HEK293 (cell line): ENCODE data around the gene SPAG8.

Experiments
- CTCF ChIA-PET: fragments of 350-600 bp; formaldehyde crosslinking; extraction: SDS; loops from one replicate; lab custom pipeline; 2021; ENCODE audit warnings: antibody characterized with exemption; lab: Yijun Ruan, JAX
- POLR2A ChIA-PET: fragments of 300-600 bp; formaldehyde crosslinking; extraction: SDS; loops from one replicate; lab custom pipeline; 2020; ENCODE audit warnings: antibody characterized with exemption, inconsistent platforms; lab: Yijun Ruan, JAX
- H3K27ac ChIP-seq: fragments of 200-500 bp; sonication (Bioruptor generic); 2 replicates; pipeline ENCODE4 v1.5.1; 2014; ENCODE audit warnings: low read depth, low read length, control low read depth, inconsistent platforms; ENCODE audit errors: extremely low read depth
- H3K36me3 ChIP-seq, 2 experiments: fragments of 200-500 bp in 1 of 2; sonication (Bioruptor generic) in 1 of 2; 1 replicate in 1 of 2; 2 replicates in 1 of 2; pipeline ENCODE4 v1.5.1; 2014 to 2017; ENCODE audit warnings: inconsistent platforms in 2 of 2, low read length in 2 of 2; ENCODE audit not compliant: control insufficient read depth in 2 of 2, insufficient read depth in 1 of 2
- H3K4me1 ChIP-seq: fragments of 200-500 bp; sonication (Bioruptor generic); 2 replicates; pipeline ENCODE4 v1.5.1; 2014; ENCODE audit warnings: mild to moderate bottlenecking, low read length, inconsistent platforms; ENCODE audit not compliant: control insufficient read depth, insufficient read depth
- H3K4me3 ChIP-seq: 2 replicates; pipeline ENCODE4 v1.5.1; 2011; ENCODE audit warnings: low read depth, mild to moderate bottlenecking, control low read depth, low read length, moderate library complexity
- H3K9me3 ChIP-seq: fragments of 200-500 bp; sonication (Bioruptor generic); 2 replicates; pipeline ENCODE4 v1.5.1; 2014; ENCODE audit warnings: low read depth, low read length, inconsistent platforms; ENCODE audit not compliant: control insufficient read depth, insufficient read depth
- ATF2 ChIP-seq: fragments of 450-650 bp; formaldehyde crosslinking; IDR thresholded peaks from 2 replicates; pipeline ENCODE4 v1.5.1; 2016; ENCODE audit warnings: missing biosample characterization, missing genetic modification characterization, low read depth
- CTCF ChIP-seq: fragments of 450-650 bp; formaldehyde crosslinking; IDR thresholded peaks from 2 replicates; pipeline ENCODE4 v1.5.1; 2016; ENCODE audit warnings: missing biosample characterization, missing genetic modification characterization
- MYNN ChIP-seq: fragments of 450-650 bp; formaldehyde crosslinking; IDR thresholded peaks from 2 replicates; pipeline ENCODE4 v1.5.1; 2016; ENCODE audit warnings: missing biosample characterization, missing genetic modification characterization, borderline replicate concordance
- PATZ1 ChIP-seq: fragments of 450-650 bp; formaldehyde crosslinking; IDR thresholded peaks from 2 replicates; pipeline ENCODE4 v1.5.1; 2016; ENCODE audit warnings: missing biosample characterization, missing genetic modification characterization
- SALL2 ChIP-seq: fragments of 450-650 bp; formaldehyde crosslinking; IDR thresholded peaks from 2 replicates; pipeline ENCODE4 v1.5.0; 2017; ENCODE audit warnings: missing biosample characterization, mild to moderate bottlenecking, missing genetic modification characterization, borderline replicate concordance
- TRIM28 ChIP-seq: IDR thresholded peaks from 2 replicates; pipeline ENCODE4 v1.6.1; 2011; ENCODE audit warnings: low read length, control low read depth, borderline replicate concordance
- ZFHX2 ChIP-seq: fragments of 450-650 bp; formaldehyde crosslinking; conservative IDR thresholded peaks from 2 replicates; pipeline ENCODE4 v1.5.1; 2016; ENCODE audit warnings: missing biosample characterization, missing genetic modification characterization
- ZNF114 ChIP-seq: fragments of 450-650 bp; formaldehyde crosslinking; IDR thresholded peaks from 2 replicates; pipeline ENCODE4 v1.5.0; 2017; ENCODE audit warnings: missing biosample characterization, missing genetic modification characterization
- ZNF211 ChIP-seq: fragments of 450-650 bp; formaldehyde crosslinking; IDR thresholded peaks from 2 replicates; pipeline ENCODE4 v1.5.1; 2016; ENCODE audit warnings: low read depth, missing biosample characterization, missing genetic modification characterization
- ZNF239 ChIP-seq: fragments of 450-650 bp; formaldehyde crosslinking; IDR thresholded peaks from 2 replicates; pipeline ENCODE4 v1.5.1; 2016; ENCODE audit warnings: missing biosample characterization, missing genetic modification characterization
- ZNF248 ChIP-seq: fragments of 450-650 bp; formaldehyde crosslinking; IDR thresholded peaks from 2 replicates; pipeline ENCODE4 v1.5.1; 2017; ENCODE audit warnings: missing biosample characterization, missing genetic modification characterization
- ZNF292 ChIP-seq: fragments of 450-650 bp; formaldehyde crosslinking; IDR thresholded peaks from 2 replicates; pipeline ENCODE4 v1.5.1; 2016; ENCODE audit warnings: low read depth, missing biosample characterization, missing genetic modification characterization, borderline replicate concordance
- ZNF37A ChIP-seq: fragments of 450-650 bp; IDR thresholded peaks from 2 replicates; pipeline ENCODE4 v1.5.1; 2018; ENCODE audit warnings: missing biosample characterization, missing genetic modification characterization
- ZNF473 ChIP-seq: fragments of 450-650 bp; formaldehyde crosslinking; IDR thresholded peaks from 2 replicates; pipeline ENCODE4 v1.5.1; 2017; ENCODE audit warnings: missing biosample characterization, missing genetic modification characterization
- ZNF530 ChIP-seq: fragments of 450-650 bp; formaldehyde crosslinking; IDR thresholded peaks from 2 replicates; pipeline ENCODE4 v1.5.1; 2016; ENCODE audit warnings: low read depth, missing biosample characterization, missing genetic modification characterization
- ZNF571 ChIP-seq: fragments of 450-650 bp; formaldehyde crosslinking; IDR thresholded peaks from 2 replicates; pipeline ENCODE4 v1.5.0; 2017; ENCODE audit warnings: missing biosample characterization, missing genetic modification characterization
- ZNF580 ChIP-seq: fragments of 450-650 bp; formaldehyde crosslinking; IDR thresholded peaks from 2 replicates; pipeline ENCODE4 v1.5.1; 2016; ENCODE audit warnings: missing biosample characterization, missing genetic modification characterization
- ZNF76 ChIP-seq: fragments of 450-650 bp; formaldehyde crosslinking; IDR thresholded peaks from 2 replicates; pipeline ENCODE4; 2016; ENCODE audit warnings: low read depth, missing biosample characterization, missing genetic modification characterization, borderline replicate concordance
- TF ChIP-seq, protein P1 (sequence below): fragments of 450-650 bp; IDR thresholded peaks from 2 replicates; pipeline ENCODE4 v1.5.1; 2018; ENCODE audit warnings: missing biosample characterization, mild to moderate bottlenecking, missing genetic modification characterization

The SPAG8 gene

DNA sequence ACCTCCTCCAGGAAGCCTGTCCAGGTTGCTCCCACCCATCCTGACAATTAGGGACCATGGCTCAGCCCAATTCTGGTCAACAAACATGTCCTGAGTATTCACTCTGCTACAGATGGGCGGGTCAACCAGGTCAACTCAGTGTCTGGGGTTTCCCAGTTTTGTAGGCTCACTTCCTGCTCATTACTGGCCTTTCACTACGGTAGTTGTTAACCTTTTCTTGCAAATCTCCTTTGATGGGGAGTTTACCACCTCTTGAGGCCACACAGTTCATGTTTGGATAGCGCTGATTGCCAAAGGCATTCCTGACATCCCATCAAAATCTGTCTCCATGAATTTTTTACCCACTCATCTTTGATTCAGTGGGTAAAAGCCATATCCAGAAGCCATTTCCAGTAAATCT, 30.7 kb upstream of the SPAG8 start:
- Histone ChIP-seq H3K27ac (no peak overlapping the region), H3K4me1 (no peaks in the 10 kb centered on the region), H3K9me3 (no peaks in the 10 kb centered on the region), H3K4me3 (no peak overlapping the region), H3K36me3 (peaks cover 0 to 25% of the 10 kb centered on the region in 2 experiments; a peak in 1 of 3 replicates)
- POLR2A ChIA-PET: no interaction called here
- CTCF ChIA-PET: interaction anchor here (1.8 to 1.9 kb wide), 2 partner anchors 7 to 39 kb away, joined by 6 to 7 read pairs; no protein-coding TSS in a partner anchor
- TF ChIP-seq, protein P1, sequence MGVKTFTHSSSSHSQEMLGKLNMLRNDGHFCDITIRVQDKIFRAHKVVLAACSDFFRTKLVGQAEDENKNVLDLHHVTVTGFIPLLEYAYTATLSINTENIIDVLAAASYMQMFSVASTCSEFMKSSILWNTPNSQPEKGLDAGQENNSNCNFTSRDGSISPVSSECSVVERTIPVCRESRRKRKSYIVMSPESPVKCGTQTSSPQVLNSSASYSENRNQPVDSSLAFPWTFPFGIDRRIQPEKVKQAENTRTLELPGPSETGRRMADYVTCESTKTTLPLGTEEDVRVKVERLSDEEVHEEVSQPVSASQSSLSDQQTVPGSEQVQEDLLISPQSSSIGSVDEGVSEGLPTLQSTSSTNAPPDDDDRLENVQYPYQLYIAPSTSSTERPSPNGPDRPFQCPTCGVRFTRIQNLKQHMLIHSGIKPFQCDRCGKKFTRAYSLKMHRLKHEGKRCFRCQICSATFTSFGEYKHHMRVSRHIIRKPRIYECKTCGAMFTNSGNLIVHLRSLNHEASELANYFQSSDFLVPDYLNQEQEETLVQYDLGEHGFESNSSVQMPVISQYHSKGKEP (tag by site-specific recombination): no peak
- TF ChIP-seq ZNF580: no peak
- TF ChIP-seq ZNF473 (tag by site-specific recombination): no peak
- no peak for TF ChIP-seq ZNF571
- no peak for TF ChIP-seq MYNN
- TF ChIP-seq ZNF114 (tag by site-specific recombination): no peak
- no peak for TF ChIP-seq ATF2
- TF ChIP-seq ZNF239: no peak
- no peak for TF ChIP-seq TRIM28
- no peak for TF ChIP-seq ZNF37A (tag by site-specific recombination)
- no peak for TF ChIP-seq ZFHX2 (tag by site-specific recombination)
- no peak for TF ChIP-seq PATZ1 (tag by site-specific recombination)
- TF ChIP-seq ZNF530 (tag by site-specific recombination): no peak
- TF ChIP-seq ZNF292 (tag by site-specific recombination): no peak
- no peak for TF ChIP-seq ZNF211 (tag by site-specific recombination)
- TF ChIP-seq ZNF76: no peak
- no peak for TF ChIP-seq CTCF (tag by site-specific recombination)
- no peak for TF ChIP-seq ZNF248 (tag by site-specific recombination)
- TF ChIP-seq SALL2 (tag by site-specific recombination): no peak
